ENCODE measurements around the gene CDK5. TPM values are rescaled to one million over a fixed set of nuclear protein-coding genes. Genes with fewer than 3 reads are reported as not detected.

The CDK5 gene
- total RNA-seq, 1 experiment from 2014 or later = 21.1 TPM

- Histone ChIP-seq H3K4me1 (ENCODE audit: insufficient read depth, low read length, poor library complexity, severe bottlenecking) (peaks cover 28% of the 10 kb centered on the region), H3K36me3 (ENCODE audit: insufficient read depth, low read length, poor library complexity, severe bottlenecking) (no peaks in the 10 kb centered on the region), H3K4me3 (ENCODE audit: low read depth, low read length, poor library complexity, severe bottlenecking) (no peak overlapping the region), H3K9me3 (ENCODE audit: low read depth, low read length, poor library complexity, severe bottlenecking) (no peaks in the 10 kb centered on the region), H3K27me3 (replicated peaks; ENCODE audit: insufficient read depth, low read depth, low read length, poor library complexity) (peaks cover 6% of the 10 kb centered on the region), H3K27ac (ENCODE audit: low read depth, low read length, poor library complexity, severe bottlenecking) (no peak overlapping the region)
- ChIA-PET CTCF (no interaction called here), POLR2A (ENCODE audit: low non-redundant PET) (no interaction called here)
- BruUV-seq (replicated peaks) = no TSS peak
- intact Hi-C loops (cut with micrococcal nuclease; ENCODE audit: unreplicated experiment) = no loop called here
- no peak for TF ChIP-seq EZH2 (IDR thresholded peaks at IDR 0.05; ENCODE audit: borderline replicate concordance, low read depth, low read length, poor library complexity, severe bottlenecking)
- TF ChIP-seq CTCF (conservative IDR thresholded peaks at IDR 0.05; ENCODE audit: low read depth, low read length) = no peak
- no peak for DNase-seq (ENCODE audit: low spot score)
Observed at GRCh38 chr7:151016942-151017341, 40.8 kb downstream of the CDK5 start.

DNA sequence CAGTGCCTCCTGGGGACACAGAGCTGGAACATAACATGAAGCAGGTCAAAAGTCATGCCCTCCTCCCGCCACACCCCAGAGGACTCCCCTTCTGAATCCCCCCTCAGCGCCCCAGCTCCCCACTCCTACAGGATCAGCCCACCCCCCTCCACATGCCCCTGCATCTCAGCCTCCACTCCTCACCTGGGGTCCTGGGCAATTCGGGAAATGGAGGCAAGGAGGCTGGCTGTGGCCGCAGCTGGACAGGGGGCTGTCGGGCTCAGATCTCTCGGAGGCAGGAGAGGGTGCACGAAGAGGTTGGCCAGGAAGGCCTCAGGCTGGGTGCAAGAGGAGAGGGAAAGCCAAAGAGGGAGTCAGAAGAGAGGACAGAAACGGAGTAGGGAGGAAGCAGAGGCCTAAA is 41.2 kb downstream of the CDK5 start:
- Histone ChIP-seq H3K4me1 (ENCODE audit: insufficient read depth, low read length, poor library complexity, severe bottlenecking) (peaks cover 28% of the 10 kb centered on the region), H3K36me3 (ENCODE audit: insufficient read depth, low read length, poor library complexity, severe bottlenecking) (no peaks in the 10 kb centered on the region), H3K4me3 (ENCODE audit: low read depth, low read length, poor library complexity, severe bottlenecking) (no peak overlapping the region), H3K9me3 (ENCODE audit: low read depth, low read length, poor library complexity, severe bottlenecking) (no peaks in the 10 kb centered on the region), H3K27me3 (replicated peaks; ENCODE audit: insufficient read depth, low read depth, low read length, poor library complexity) (peaks cover 6% of the 10 kb centered on the region), H3K27ac (ENCODE audit: low read depth, low read length, poor library complexity, severe bottlenecking) (no peak overlapping the region)
- no TSS peak for BruUV-seq (replicated peaks)
- no peak for DNase-seq (ENCODE audit: low spot score)
- CTCF ChIA-PET = no interaction called here
- POLR2A ChIA-PET (ENCODE audit: low non-redundant PET) = no interaction called here
- intact Hi-C loops (cut with micrococcal nuclease; ENCODE audit: unreplicated experiment) = no loop called here
- TF ChIP-seq EZH2 (IDR thresholded peaks at IDR 0.05; ENCODE audit: borderline replicate concordance, low read depth, low read length, poor library complexity, severe bottlenecking) (no peak), CTCF (conservative IDR thresholded peaks at IDR 0.05; ENCODE audit: low read depth, low read length) (no peak)

DNA sequence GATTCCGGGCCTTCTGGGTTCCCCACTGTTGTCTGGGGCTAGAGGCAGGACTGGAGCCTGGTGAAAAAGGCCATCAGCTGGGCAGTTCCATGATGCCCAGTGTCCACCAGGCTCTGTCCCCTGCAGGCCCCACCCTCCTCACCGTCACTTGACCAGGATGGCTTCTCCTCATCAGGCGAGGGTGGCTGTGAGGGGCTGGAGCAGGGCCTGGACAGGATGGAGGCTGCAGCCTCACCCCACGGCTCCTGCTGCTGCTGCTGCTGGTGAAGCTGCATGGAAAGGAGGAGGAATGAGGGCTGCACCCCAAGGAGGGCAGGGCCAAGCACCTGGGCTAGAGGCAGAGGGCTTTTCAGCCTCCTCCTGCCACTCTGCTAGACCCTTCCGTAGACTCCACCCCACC is 41.7 kb downstream of the CDK5 start:
- no peak for DNase-seq (ENCODE audit: low spot score)
- Histone ChIP-seq H3K9me3 (ENCODE audit: low read depth, low read length, poor library complexity, severe bottlenecking) (no peaks in the 10 kb centered on the region), H3K27me3 (replicated peaks; ENCODE audit: insufficient read depth, low read depth, low read length, poor library complexity) (peaks cover 6% of the 10 kb centered on the region), H3K27ac (ENCODE audit: low read depth, low read length, poor library complexity, severe bottlenecking) (no peak overlapping the region), H3K4me3 (ENCODE audit: low read depth, low read length, poor library complexity, severe bottlenecking) (no peak overlapping the region), H3K36me3 (ENCODE audit: insufficient read depth, low read length, poor library complexity, severe bottlenecking) (no peaks in the 10 kb centered on the region), H3K4me1 (ENCODE audit: insufficient read depth, low read length, poor library complexity, severe bottlenecking) (peaks cover 28% of the 10 kb centered on the region)
- intact Hi-C loops (cut with micrococcal nuclease; ENCODE audit: unreplicated experiment) = no loop called here
- no TSS peak for BruUV-seq (replicated peaks)
- POLR2A ChIA-PET (ENCODE audit: low non-redundant PET) = no interaction called here
- CTCF ChIA-PET = no interaction called here
- no peak for TF ChIP-seq CTCF (conservative IDR thresholded peaks at IDR 0.05; ENCODE audit: low read depth, low read length)
- TF ChIP-seq EZH2 (IDR thresholded peaks at IDR 0.05; ENCODE audit: borderline replicate concordance, low read depth, low read length, poor library complexity, severe bottlenecking) = no peak
